GM12864 (cell line): ENCODE results near the gene SNRPF.
"Not testable (repeated sequence)": the region's sequence is repeated elsewhere in the genome, so short reads cannot be mapped to it uniquely, and the experiment has no call there.

Source experiments
- DNase-seq: peaks from one replicate; pipeline ENCODE4 v3.0.0-alpha.2; 2011; ENCODE audit warnings: low read depth
- H3K4me3 ChIP-seq: 2 replicates; pipeline ENCODE4 v1.5.1; 2011; ENCODE audit warnings: mild to moderate bottlenecking, low read depth, low read length, control low read depth
- CTCF ChIP-seq: IDR thresholded peaks from 2 replicates; pipeline ENCODE4 v1.5.1; 2011; ENCODE audit warnings: low read depth, mild to moderate bottlenecking, moderate library complexity, low read length, control low read depth, inconsistent platforms; ENCODE audit errors: missing control alignments

SNRPF gene

GRCh38 chr12:95858451-95859343, at the start of gene SNRPF:
Gene SNRPF, plus strand, starts transcription at chr12:95858952. Its CDS starts 122 bp downstream, at chr12:95859074.
- TF ChIP-seq CTCF = peak; percentile 6
- peak within 1 kb of the TSS; percentile 86 for H3K4me3 ChIP-seq
- peak; percentile 92 for DNase-seq

GRCh38 chr12:95809000-95809680, 49.6 kb upstream of the SNRPF start:
- H3K4me3 ChIP-seq = no peak overlapping the region
- no peak for TF ChIP-seq CTCF
- DNase-seq = no peak

- no peak overlapping the region for H3K4me3 ChIP-seq
- TF ChIP-seq CTCF = no peak
- DNase-seq = no peak
Observed at GRCh38 chr12:95810411-95810810, 48.3 kb upstream of the SNRPF start.

- H3K4me3 ChIP-seq, DNase-seq: not testable (repeated sequence)
Observed at GRCh38 chr12:95812155-95812554, 46.6 kb upstream of the SNRPF start.

DNA sequence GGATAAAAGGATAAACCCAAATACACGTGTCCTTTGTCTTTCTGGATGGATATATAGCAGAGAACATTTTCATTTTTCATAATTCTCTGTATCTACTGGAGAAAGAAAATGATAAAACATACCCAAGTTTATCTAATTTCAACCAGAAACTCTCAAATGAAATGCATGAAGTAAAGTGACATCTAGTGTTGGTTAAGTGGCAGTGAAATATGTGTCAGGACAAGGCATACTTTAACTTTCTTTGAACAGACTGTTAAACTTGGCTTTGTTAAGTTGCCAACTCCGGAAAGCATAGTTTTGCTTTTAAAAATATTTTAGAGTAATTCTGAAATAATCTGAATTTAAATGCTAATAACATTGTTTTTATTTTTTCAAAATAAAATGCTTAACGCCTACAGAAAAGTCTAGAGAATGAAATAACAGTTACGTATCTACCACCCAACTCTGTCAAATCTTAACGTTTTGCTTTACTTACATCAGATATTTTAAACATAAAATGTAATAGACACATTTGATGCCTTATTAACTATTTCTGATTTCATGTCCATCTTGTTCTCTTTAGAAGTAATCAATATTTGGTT, 43.0 kb upstream of the SNRPF start:
- peak; percentile 49 for TF ChIP-seq CTCF

GRCh38 chr12:95820096-95820703, 38.6 kb upstream of the SNRPF start:
- no peak overlapping the region for H3K4me3 ChIP-seq
- DNase-seq = no peak
- TF ChIP-seq CTCF = no peak

More for the DNA sequence above, 43.0 kb upstream of the SNRPF start:
- DNase-seq = no peak
- H3K4me3 ChIP-seq = no peak overlapping the region

DNA sequence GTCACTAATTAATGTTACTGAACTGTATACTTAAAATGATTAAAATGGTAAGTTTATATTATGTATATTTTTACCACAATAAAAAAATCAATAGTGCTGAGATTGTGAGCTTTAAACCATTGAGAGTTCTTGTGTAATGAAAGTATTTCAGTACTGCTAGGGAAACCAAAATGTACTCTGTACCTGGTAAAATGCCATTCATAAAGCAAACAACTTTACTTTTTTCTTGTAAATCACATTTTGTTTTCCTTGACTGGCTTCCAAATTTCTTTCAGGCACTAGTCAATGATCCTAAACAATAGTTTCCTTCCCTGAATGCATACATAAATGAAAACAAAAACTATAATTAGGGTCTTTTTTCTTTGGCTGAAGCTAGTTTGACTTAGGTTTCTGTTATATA, 29.4 kb upstream of the SNRPF start:
- no peak for DNase-seq
- no peak overlapping the region for H3K4me3 ChIP-seq

More for the DNA sequence above, 29.4 kb upstream of the SNRPF start:
- no peak for TF ChIP-seq CTCF
